ENCODE data around the gene PRKG1. TPM values are rescaled to one million over a fixed set of nuclear protein-coding genes. Genes with fewer than 3 reads are reported as not detected.

Gene PRKG1
- total RNA-seq, 1 donor from 2014 or later = 17.9 TPM

- Histone ChIP-seq H3K4me3 (no peak overlapping the region), H3K27me3 (no peaks in the 10 kb centered on the region), H3K9me3 (no peaks in the 10 kb centered on the region), H3K36me3 (no peaks in the 10 kb centered on the region), H3K4me1 (no peaks in the 10 kb centered on the region), H3K27ac (no peak overlapping the region)
- TF ChIP-seq CTCF (IDR thresholded peaks at IDR 0.05) (no peak), POLR2A (IDR thresholded peaks at IDR 0.05) (no peak), POLR2AphosphoS5 (IDR thresholded peaks at IDR 0.05; ENCODE audit: insufficient read depth in 1 of 2, low read depth in 1 of 2) (no peak)
- intact Hi-C loops (cut with DNase I) = no loop called here
- no peak for DNase-seq (ENCODE audit: extremely low spot score in 2 of 2)
Observed at GRCh38 chr10:52265131-52265926, 1191.0 kb downstream of the PRKG1 start.

- no peaks in the 10 kb centered on the region for H3K9me3 ChIP-seq
- intact Hi-C loops (cut with DNase I) = no loop called here
- H3K4me1 ChIP-seq = no peaks in the 10 kb centered on the region
- no peak for DNase-seq (ENCODE audit: extremely low spot score in 2 of 2)
- no peaks in the 10 kb centered on the region for H3K36me3 ChIP-seq
- H3K27me3 ChIP-seq = no peaks in the 10 kb centered on the region
- no peak overlapping the region for H3K4me3 ChIP-seq
- TF ChIP-seq POLR2A (IDR thresholded peaks at IDR 0.05) (no peak), POLR2AphosphoS5 (IDR thresholded peaks at IDR 0.05; ENCODE audit: insufficient read depth in 1 of 2, low read depth in 1 of 2) (no peak), CTCF (IDR thresholded peaks at IDR 0.05) (no peak)
- no peak overlapping the region for H3K27ac ChIP-seq
Observed at GRCh38 chr10:52266858-52267257, 1192.6 kb downstream of the PRKG1 start.

- no peaks in the 10 kb centered on the region for H3K27me3 ChIP-seq
- intact Hi-C loops (cut with DNase I) = no loop called here
- no peak for DNase-seq (ENCODE audit: extremely low spot score in 2 of 2)
- no peak for TF ChIP-seq CTCF (IDR thresholded peaks at IDR 0.05)
- no peak for TF ChIP-seq POLR2AphosphoS5 (IDR thresholded peaks at IDR 0.05; ENCODE audit: insufficient read depth in 1 of 2, low read depth in 1 of 2)
- TF ChIP-seq POLR2A (IDR thresholded peaks at IDR 0.05) = no peak
- H3K27ac ChIP-seq = no peak overlapping the region
- H3K36me3 ChIP-seq = no peaks in the 10 kb centered on the region
- H3K4me3 ChIP-seq = no peak overlapping the region
- no peaks in the 10 kb centered on the region for H3K9me3 ChIP-seq
- H3K4me1 ChIP-seq = no peaks in the 10 kb centered on the region
Observed at GRCh38 chr10:52268790-52269189, 1194.5 kb downstream of the PRKG1 start.

- Histone ChIP-seq H3K4me3 (no peak overlapping the region), H3K27me3 (no peaks in the 10 kb centered on the region), H3K9me3 (no peaks in the 10 kb centered on the region), H3K36me3 (no peaks in the 10 kb centered on the region), H3K4me1 (no peaks in the 10 kb centered on the region), H3K27ac (no peak overlapping the region)
- TF ChIP-seq POLR2AphosphoS5 (IDR thresholded peaks at IDR 0.05; ENCODE audit: insufficient read depth in 1 of 2, low read depth in 1 of 2) = no peak
- TF ChIP-seq POLR2A (IDR thresholded peaks at IDR 0.05) = no peak
- no peak for TF ChIP-seq CTCF (IDR thresholded peaks at IDR 0.05)
- DNase-seq (ENCODE audit: extremely low spot score in 2 of 2) = no peak
- intact Hi-C loops (cut with DNase I) = no loop called here
Observed at GRCh38 chr10:52269233-52269632, 1194.9 kb downstream of the PRKG1 start.

- H3K27ac ChIP-seq = no peak overlapping the region
- DNase-seq (ENCODE audit: extremely low spot score in 2 of 2) = no peak
- H3K36me3 ChIP-seq = no peaks in the 10 kb centered on the region
- H3K4me1 ChIP-seq = no peaks in the 10 kb centered on the region
- no peak overlapping the region for H3K4me3 ChIP-seq
- H3K27me3 ChIP-seq = no peaks in the 10 kb centered on the region
- intact Hi-C loops (cut with DNase I) = no loop called here
- H3K9me3 ChIP-seq = no peaks in the 10 kb centered on the region
- TF ChIP-seq POLR2AphosphoS5 (IDR thresholded peaks at IDR 0.05; ENCODE audit: insufficient read depth in 1 of 2, low read depth in 1 of 2) (no peak), CTCF (IDR thresholded peaks at IDR 0.05) (no peak), POLR2A (IDR thresholded peaks at IDR 0.05) (no peak)
Observed at GRCh38 chr10:52276163-52276562, 1201.9 kb downstream of the PRKG1 start.
